HG03175 (cell line): ENCODE measurements around the gene EIF2AK3.

ENCODE experiments used
- ATAC-seq: cut with Tn5 transposase; IDR thresholded peaks from one replicate; pipeline ENCODE4 v1.9.1; 2021; ENCODE audit warnings: mild to moderate bottlenecking, moderate library complexity; ENCODE audit not compliant: unreplicated experiment

EIF2AK3 gene

GRCh38 chr2:88545118-88545517 lies 82.1 kb downstream of the EIF2AK3 start:
- ATAC-seq: no peak

DNA sequence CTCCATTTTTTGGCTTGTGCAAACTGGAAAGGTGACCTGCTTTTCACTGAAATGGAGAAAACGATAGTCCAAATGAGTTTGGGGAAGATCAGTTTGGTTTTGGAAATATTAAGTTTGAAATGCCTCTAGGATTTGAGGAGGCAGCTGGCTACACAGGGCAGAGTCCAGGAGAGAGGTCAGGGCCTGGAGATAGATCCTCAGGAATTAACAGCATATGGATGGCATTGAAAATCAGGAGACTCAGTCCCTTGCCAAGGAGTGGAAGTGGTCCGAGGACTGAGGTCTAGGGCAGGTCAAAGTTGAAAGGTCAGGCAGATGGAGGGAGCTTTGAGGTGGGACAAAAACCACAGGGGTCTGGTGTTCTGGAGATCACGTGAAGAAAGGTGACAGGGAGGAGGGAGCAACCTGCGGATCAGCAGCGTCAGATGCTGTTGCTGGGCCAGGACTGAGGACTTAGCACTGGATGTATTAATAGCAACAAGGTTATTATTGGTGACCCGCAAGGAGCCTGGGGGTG lies 83.7 kb downstream of the EIF2AK3 start:
- no peak for ATAC-seq

- ATAC-seq: no peak
Observed at GRCh38 chr2:88542668-88543067, 84.6 kb downstream of the EIF2AK3 start.

GRCh38 chr2:88540346-88540745 lies 86.9 kb downstream of the EIF2AK3 start:
- ATAC-seq: no peak

- ATAC-seq: no peak
Observed at GRCh38 chr2:88538362-88538917, 88.8 kb downstream of the EIF2AK3 start.

- ATAC-seq: no peak
Observed at GRCh38 chr2:88537640-88538039, 89.6 kb downstream of the EIF2AK3 start.

GRCh38 chr2:88530081-88530480 lies 97.2 kb downstream of the EIF2AK3 start:
- ATAC-seq: no peak

GRCh38 chr2:88521445-88522073 lies 105.7 kb downstream of the EIF2AK3 start:
- ATAC-seq: no peak

DNA sequence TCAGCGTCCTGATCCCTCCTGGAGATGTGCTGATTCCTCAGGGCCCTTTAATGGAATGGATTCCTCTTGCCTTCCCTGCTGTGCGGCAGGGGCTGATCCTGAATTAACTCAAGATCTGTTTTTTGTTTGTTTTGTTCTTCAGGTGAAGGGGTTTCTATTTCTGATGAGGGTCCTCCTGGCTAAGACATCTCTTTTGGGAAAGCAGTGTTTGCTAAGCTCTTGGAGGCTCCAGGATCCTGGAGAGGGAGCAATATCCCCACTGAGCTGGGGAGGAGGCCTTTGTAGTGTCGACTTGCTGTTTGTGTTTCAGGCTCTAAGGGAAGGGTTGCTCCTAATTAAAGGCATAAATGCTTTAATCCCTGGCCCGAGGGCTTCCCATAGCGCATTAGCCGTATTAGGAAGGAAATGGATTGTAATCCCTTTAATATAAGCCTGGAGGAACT lies 109.5 kb downstream of the EIF2AK3 start:
- ATAC-seq: no peak
